Measurements from ENCODE around the gene NPNT. TPM values are rescaled to one million over a fixed set of nuclear protein-coding genes. Genes with fewer than 3 reads are reported as not detected.

The NPNT gene
- total RNA-seq, 1 donor from 2014 or later, result 11.0 TPM

GRCh38 chr4:105944540-105944939, 49.3 kb downstream of the NPNT start:
- H3K36me3 ChIP-seq, result no peaks in the 10 kb centered on the region
- H3K4me3 ChIP-seq, result no peak overlapping the region
- H3K4me1 ChIP-seq, result no peaks in the 10 kb centered on the region
- no peaks in the 10 kb centered on the region for H3K9me3 ChIP-seq
- DNase-seq (ENCODE audit: extremely low spot score in 2 of 2), result no peak
- intact Hi-C loops (cut with DNase I), result no loop called here
- no peaks in the 10 kb centered on the region for H3K27me3 ChIP-seq
- no peak overlapping the region for H3K27ac ChIP-seq
- TF ChIP-seq POLR2A (IDR thresholded peaks at IDR 0.05) (no peak), POLR2AphosphoS5 (IDR thresholded peaks at IDR 0.05; ENCODE audit: insufficient read depth in 1 of 2, low read depth in 1 of 2) (no peak), CTCF (IDR thresholded peaks at IDR 0.05) (no peak)

- no peak for DNase-seq (ENCODE audit: extremely low spot score in 2 of 2)
- Histone ChIP-seq H3K27ac (no peak overlapping the region), H3K4me3 (no peak overlapping the region), H3K27me3 (no peaks in the 10 kb centered on the region), H3K9me3 (no peaks in the 10 kb centered on the region), H3K4me1 (no peaks in the 10 kb centered on the region), H3K36me3 (no peaks in the 10 kb centered on the region)
- TF ChIP-seq CTCF (IDR thresholded peaks at IDR 0.05) (no peak), POLR2A (IDR thresholded peaks at IDR 0.05) (no peak), POLR2AphosphoS5 (IDR thresholded peaks at IDR 0.05; ENCODE audit: insufficient read depth in 1 of 2, low read depth in 1 of 2) (no peak)
- intact Hi-C loops (cut with DNase I), result no loop called here
Observed at GRCh38 chr4:105946771-105947170, 51.5 kb downstream of the NPNT start.

GRCh38 chr4:105950701-105951100, 55.4 kb downstream of the NPNT start:
- H3K36me3 ChIP-seq, result no peaks in the 10 kb centered on the region
- TF ChIP-seq POLR2AphosphoS5 (IDR thresholded peaks at IDR 0.05; ENCODE audit: insufficient read depth in 1 of 2, low read depth in 1 of 2) (no peak), CTCF (IDR thresholded peaks at IDR 0.05) (no peak), POLR2A (IDR thresholded peaks at IDR 0.05) (no peak)
- H3K9me3 ChIP-seq, result no peaks in the 10 kb centered on the region
- H3K4me3 ChIP-seq, result no peak overlapping the region
- H3K27me3 ChIP-seq, result no peaks in the 10 kb centered on the region
- no peak overlapping the region for H3K27ac ChIP-seq
- DNase-seq (ENCODE audit: extremely low spot score in 2 of 2), result no peak
- no peaks in the 10 kb centered on the region for H3K4me1 ChIP-seq
- intact Hi-C loops (cut with DNase I), result no loop called here

GRCh38 chr4:105951198-105951597, 55.9 kb downstream of the NPNT start:
- H3K4me3 ChIP-seq, result no peak overlapping the region
- no peaks in the 10 kb centered on the region for H3K9me3 ChIP-seq
- intact Hi-C loops (cut with DNase I), result no loop called here
- no peak for TF ChIP-seq CTCF (IDR thresholded peaks at IDR 0.05)
- TF ChIP-seq POLR2AphosphoS5 (IDR thresholded peaks at IDR 0.05; ENCODE audit: insufficient read depth in 1 of 2, low read depth in 1 of 2), result no peak
- no peak for TF ChIP-seq POLR2A (IDR thresholded peaks at IDR 0.05)
- H3K27ac ChIP-seq, result no peak overlapping the region
- DNase-seq (ENCODE audit: extremely low spot score in 2 of 2), result no peak
- H3K27me3 ChIP-seq, result no peaks in the 10 kb centered on the region
- H3K4me1 ChIP-seq, result no peaks in the 10 kb centered on the region
- no peaks in the 10 kb centered on the region for H3K36me3 ChIP-seq

- intact Hi-C loops (cut with DNase I), result no loop called here
- no peaks in the 10 kb centered on the region for H3K9me3 ChIP-seq
- H3K27me3 ChIP-seq, result no peaks in the 10 kb centered on the region
- no peak overlapping the region for H3K27ac ChIP-seq
- H3K4me3 ChIP-seq, result no peak overlapping the region
- H3K36me3 ChIP-seq, result no peaks in the 10 kb centered on the region
- no peaks in the 10 kb centered on the region for H3K4me1 ChIP-seq
- TF ChIP-seq POLR2A (IDR thresholded peaks at IDR 0.05) (no peak), CTCF (IDR thresholded peaks at IDR 0.05) (no peak), POLR2AphosphoS5 (IDR thresholded peaks at IDR 0.05; ENCODE audit: insufficient read depth in 1 of 2, low read depth in 1 of 2) (no peak)
- DNase-seq (ENCODE audit: extremely low spot score in 2 of 2), result no peak
Observed at GRCh38 chr4:105952591-105952990, 57.3 kb downstream of the NPNT start.

All from vagina (tissue), 2 donors.